Umbilical cord (tissue), 2 donors: ENCODE results near the gene ADGRG3. TPM values are rescaled to one million over a fixed set of nuclear protein-coding genes. Genes with fewer than 3 reads are reported as not detected.
A peak's percentile ranks its signal among the peaks of the same experiment; 100 is the strongest.

Experiments
- DNase-seq: peaks from one replicate; pipeline ENCODE4 v3.0.0-alpha.2; 2015; ENCODE audit warnings: low spot score
- total RNA-seq: library from RNA; depleted of rRNA; stranded (reverse); fragments of >200 nt; gene quantifications from one replicate; pipeline ENCODE4 v1.2.3, GENCODE V29; 2014; ENCODE audit warnings: low replicate concordance; ENCODE audit not compliant: insufficient read depth

ADGRG3 gene
- total RNA-seq, 1 donor from 2014 or later, result not detected

- DNase-seq, result peak; percentile 77
Measured at GRCh38 chr16:57694725-57695679, 26.9 kb downstream of the ADGRG3 start, which contains the start of gene DRC7. Gene DRC7, plus strand, starts transcription at chr16:57694806. Its CDS starts 3,144 bp downstream, at chr16:57697950.

GRCh38 chr16:57695680-57696069 lies 27.6 kb downstream of the ADGRG3 start:
- DNase-seq, result no peak

- DNase-seq, result no peak
Measured at GRCh38 chr16:57696240-57696639, 28.1 kb downstream of the ADGRG3 start.

- DNase-seq, result no peak
Measured at GRCh38 chr16:57697896-57698537, 29.9 kb downstream of the ADGRG3 start.

- no peak for DNase-seq
Measured at GRCh38 chr16:57698812-57699405, 30.8 kb downstream of the ADGRG3 start.

GRCh38 chr16:57699481-57699880 lies 31.4 kb downstream of the ADGRG3 start:
- DNase-seq, result no peak

GRCh38 chr16:57699899-57700298 lies 31.8 kb downstream of the ADGRG3 start:
- no peak for DNase-seq

- peak; percentile 82 for DNase-seq
Measured at GRCh38 chr16:57700781-57701551, 32.9 kb downstream of the ADGRG3 start.

GRCh38 chr16:57701759-57702371 lies 33.8 kb downstream of the ADGRG3 start:
- peak; percentile 64 for DNase-seq

GRCh38 chr16:57703416-57704010 lies 35.4 kb downstream of the ADGRG3 start:
- DNase-seq, result no peak

GRCh38 chr16:57704011-57704904 lies 36.2 kb downstream of the ADGRG3 start:
- DNase-seq, result no peak

GRCh38 chr16:57704905-57705852 lies 37.1 kb downstream of the ADGRG3 start:
- DNase-seq, result no peak

GRCh38 chr16:57706717-57707116 lies 38.6 kb downstream of the ADGRG3 start:
- no peak for DNase-seq

- DNase-seq, result no peak
Measured at GRCh38 chr16:57707331-57707730, 39.2 kb downstream of the ADGRG3 start.

GRCh38 chr16:57708168-57708567 lies 40.1 kb downstream of the ADGRG3 start:
- no peak for DNase-seq

GRCh38 chr16:57709663-57710062 lies 41.6 kb downstream of the ADGRG3 start:
- DNase-seq, result no peak

- no peak for DNase-seq
Measured at GRCh38 chr16:57711346-57711745, 43.2 kb downstream of the ADGRG3 start.

GRCh38 chr16:57711993-57712392 lies 43.9 kb downstream of the ADGRG3 start:
- no peak for DNase-seq
